ENCODE results near the gene RHOB.
"Not testable (repeated sequence)": the region's sequence is repeated elsewhere in the genome, so short reads cannot be mapped to it uniquely, and the experiment has no call there.

RHOB gene

GRCh38 chr2:20446917-20447436, at the start of gene RHOB:
RHOB (plus strand) TSS chr2:20447074; CDS start chr2:20447466, 392 bp downstream.
- peak; percentile 67 to 72 (median 70) for DNase-seq (ENCODE audit: low read depth in 3 of 3, low spot score in 1 of 3)

GRCh38 chr2:20397811-20398447, 48.9 kb upstream of the RHOB start:
- no peak for DNase-seq (ENCODE audit: low read depth in 3 of 3, low spot score in 1 of 3)

- DNase-seq (ENCODE audit: low read depth in 3 of 3, low spot score in 1 of 3): no peak
Measured at GRCh38 chr2:20398956-20399567, 47.8 kb upstream of the RHOB start.

GRCh38 chr2:20400306-20400705, 46.6 kb upstream of the RHOB start:
- no peak for DNase-seq (ENCODE audit: low read depth in 3 of 3, low spot score in 1 of 3)

- no peak for DNase-seq (ENCODE audit: low read depth in 3 of 3, low spot score in 1 of 3)
Measured at GRCh38 chr2:20400787-20401488, 45.9 kb upstream of the RHOB start.

- DNase-seq (ENCODE audit: low read depth in 3 of 3, low spot score in 1 of 3): no peak
Measured at GRCh38 chr2:20401489-20401835, 45.4 kb upstream of the RHOB start.

GRCh38 chr2:20403774-20404312, 43.0 kb upstream of the RHOB start:
- no peak for DNase-seq (ENCODE audit: low read depth in 3 of 3, low spot score in 1 of 3)

GRCh38 chr2:20404950-20405349, 41.9 kb upstream of the RHOB start:
- DNase-seq (ENCODE audit: low read depth in 3 of 3, low spot score in 1 of 3): no peak

GRCh38 chr2:20409039-20409438, 37.8 kb upstream of the RHOB start:
- DNase-seq (ENCODE audit: low read depth in 3 of 3, low spot score in 1 of 3): no peak

- DNase-seq (ENCODE audit: low read depth in 3 of 3, low spot score in 1 of 3): no peak
Measured at GRCh38 chr2:20410556-20411277, 36.2 kb upstream of the RHOB start.

GRCh38 chr2:20411361-20411894, 35.4 kb upstream of the RHOB start:
- DNase-seq (ENCODE audit: low read depth in 3 of 3, low spot score in 1 of 3): peak; percentile 11 to 63 (median 31)

GRCh38 chr2:20414806-20415205, 32.1 kb upstream of the RHOB start:
- DNase-seq (ENCODE audit: low read depth in 3 of 3, low spot score in 1 of 3): no peak

- no peak for DNase-seq (ENCODE audit: low read depth in 3 of 3, low spot score in 1 of 3)
Measured at GRCh38 chr2:20415511-20415918, 31.4 kb upstream of the RHOB start.

- DNase-seq (ENCODE audit: low read depth in 3 of 3, low spot score in 1 of 3): no peak
Measured at GRCh38 chr2:20416723-20417122, 30.2 kb upstream of the RHOB start.

GRCh38 chr2:20417230-20417821, 29.5 kb upstream of the RHOB start:
- DNase-seq (ENCODE audit: low read depth in 3 of 3, low spot score in 1 of 3): not testable (repeated sequence)

- DNase-seq (ENCODE audit: low read depth in 3 of 3, low spot score in 1 of 3): no peak
Measured at GRCh38 chr2:20418519-20418918, 28.4 kb upstream of the RHOB start.

- no peak for DNase-seq (ENCODE audit: low read depth in 3 of 3, low spot score in 1 of 3)
Measured at GRCh38 chr2:20419007-20419576, 27.8 kb upstream of the RHOB start.

- no peak for DNase-seq (ENCODE audit: low read depth in 3 of 3, low spot score in 1 of 3)
Measured at GRCh38 chr2:20419752-20420151, 27.1 kb upstream of the RHOB start.

- DNase-seq (ENCODE audit: low read depth in 3 of 3, low spot score in 1 of 3): no peak
Measured at GRCh38 chr2:20421336-20421987, 25.4 kb upstream of the RHOB start.

- no peak for DNase-seq (ENCODE audit: low read depth in 3 of 3, low spot score in 1 of 3)
Measured at GRCh38 chr2:20421988-20422370, 24.9 kb upstream of the RHOB start.

Measured in stimulated activated CD4-positive, alpha-beta T cell treated with anti-CD3 and anti-CD28 coated beads, TNF-alpha, amount 100 ng/mL, for 1 hour (primary cell).